NOMO-1 treated with DMSO at 0.1 percent for 48 hours (cell line): ENCODE results near the gene PAAF1.
"Not testable (repeated sequence)": the region's sequence is repeated elsewhere in the genome, so short reads cannot be mapped to it uniquely, and the experiment has no call there.

ENCODE experiments used
- DNase-seq: peaks from one replicate; lab custom pipeline; 2025; ENCODE audit not compliant: unreplicated experiment; lab: John Stamatoyannopoulos, UW

Gene PAAF1

GRCh38 chr11:73880449-73880848 lies 3.6 kb downstream of the PAAF1 start:
- DNase-seq: not testable (repeated sequence)

GRCh38 chr11:73883856-73884255 lies 7.1 kb downstream of the PAAF1 start:
- DNase-seq: no peak

- no peak for DNase-seq
Measured at GRCh38 chr11:73888244-73888643, 11.4 kb downstream of the PAAF1 start.

GRCh38 chr11:73889019-73889418 lies 12.2 kb downstream of the PAAF1 start:
- DNase-seq: peak; percentile 17

GRCh38 chr11:73889536-73889935 lies 12.7 kb downstream of the PAAF1 start:
- no peak for DNase-seq

- no peak for DNase-seq
Measured at GRCh38 chr11:73893041-73893440, 16.2 kb downstream of the PAAF1 start.

- no peak for DNase-seq
Measured at GRCh38 chr11:73894725-73895335, 18.0 kb downstream of the PAAF1 start.

GRCh38 chr11:73902303-73902702 lies 25.5 kb downstream of the PAAF1 start:
- DNase-seq: no peak

- peak; percentile 48 for DNase-seq
Measured at GRCh38 chr11:73907191-73907590, 30.4 kb downstream of the PAAF1 start.

GRCh38 chr11:73912026-73912425 lies 35.2 kb downstream of the PAAF1 start:
- no peak for DNase-seq

GRCh38 chr11:73913472-73913871 lies 36.7 kb downstream of the PAAF1 start:
- DNase-seq: no peak

- no peak for DNase-seq
Measured at GRCh38 chr11:73914284-73914683, 37.5 kb downstream of the PAAF1 start.

- no peak for DNase-seq
Measured at GRCh38 chr11:73916435-73916834, 39.6 kb downstream of the PAAF1 start.

GRCh38 chr11:73921180-73921579 lies 44.4 kb downstream of the PAAF1 start:
- no peak for DNase-seq

GRCh38 chr11:73929388-73929787 lies 52.6 kb downstream of the PAAF1 start:
- DNase-seq: no peak

GRCh38 chr11:73931039-73931645 lies 54.3 kb downstream of the PAAF1 start:
- DNase-seq: peak; percentile 53

GRCh38 chr11:73931951-73932350 lies 55.2 kb downstream of the PAAF1 start:
- no peak for DNase-seq

GRCh38 chr11:73932781-73933180 lies 56.0 kb downstream of the PAAF1 start:
- DNase-seq: no peak

GRCh38 chr11:73936047-73936446 lies 59.2 kb downstream of the PAAF1 start:
- not testable (repeated sequence) for DNase-seq

GRCh38 chr11:73939096-73939495 lies 62.3 kb downstream of the PAAF1 start:
- no peak for DNase-seq

GRCh38 chr11:73940801-73941570 lies 64.2 kb downstream of the PAAF1 start:
- DNase-seq: no peak

- no peak for DNase-seq
Measured at GRCh38 chr11:73942010-73942409, 65.2 kb downstream of the PAAF1 start.
